Ammon's horn (tissue), 1 donor: Measurements from ENCODE around the gene MAMDC4.
"Not testable (repeated sequence)": the region's sequence is repeated elsewhere in the genome, so short reads cannot be mapped to it uniquely, and the experiment has no call there.

ENCODE experiments used
- DNase-seq: peaks from one replicate; pipeline ENCODE4 v3.0.0-alpha.2; 2016; ENCODE audit warnings: low spot score

The MAMDC4 gene

GRCh38 chr9:136851941-136852663, at the start of gene MAMDC4:
Gene MAMDC4 (plus strand): TSS chr9:136852346. CDS start chr9:136852417, 71 bp downstream.
- DNase-seq = no peak

GRCh38 chr9:136803009-136803550, 49.1 kb upstream of the MAMDC4 start:
- DNase-seq = not testable (repeated sequence)

GRCh38 chr9:136803551-136804508, 48.3 kb upstream of the MAMDC4 start:
- DNase-seq = no peak

- no peak for DNase-seq
Observed at GRCh38 chr9:136804509-136805206, 47.5 kb upstream of the MAMDC4 start.

- no peak for DNase-seq
Observed at GRCh38 chr9:136805207-136805740, 46.9 kb upstream of the MAMDC4 start.

GRCh38 chr9:136806067-136806466, 46.1 kb upstream of the MAMDC4 start:
- no peak for DNase-seq

GRCh38 chr9:136806631-136807201, 45.4 kb upstream of the MAMDC4 start:
- DNase-seq = no peak

GRCh38 chr9:136807281-136808074, 44.7 kb upstream of the MAMDC4 start, which contains the start of gene RABL6:
Gene RABL6 (plus strand): TSS chr9:136807948. CDS start chr9:136808197, 249 bp downstream.
- peak; percentile 71 for DNase-seq

GRCh38 chr9:136808075-136808805, 43.9 kb upstream of the MAMDC4 start:
- no peak for DNase-seq

GRCh38 chr9:136808806-136809158, 43.4 kb upstream of the MAMDC4 start:
- no peak for DNase-seq

GRCh38 chr9:136814725-136815421, 37.3 kb upstream of the MAMDC4 start:
- no peak for DNase-seq

GRCh38 chr9:136815422-136815782, 36.7 kb upstream of the MAMDC4 start:
- no peak for DNase-seq

- peak; percentile 42 for DNase-seq
Observed at GRCh38 chr9:136820971-136821825, 30.9 kb upstream of the MAMDC4 start.

- DNase-seq = no peak
Observed at GRCh38 chr9:136821826-136822544, 30.2 kb upstream of the MAMDC4 start.

- no peak for DNase-seq
Observed at GRCh38 chr9:136823136-136824046, 28.8 kb upstream of the MAMDC4 start.

GRCh38 chr9:136824496-136825225, 27.5 kb upstream of the MAMDC4 start:
- DNase-seq = no peak
